Peyer's patch (tissue), 4 donors: ENCODE data around the gene CD300H.

Experiments used
- CTCF ChIP-seq, 6 experiments: fragments of 450-650 bp in 4 of 6; fragments of 200-600 bp in 2 of 6; sonication (generic) in 1 of 6; IDR thresholded peaks; one replicate each; pipeline ENCODE4 v1.5.1; 2017 to 2019; ENCODE audit warnings: antibody characterized with exemption in 6 of 6, mild to moderate bottlenecking in 3 of 6, moderate library complexity in 1 of 6
- POLR2A ChIP-seq, 2 donors: fragments of 450-650 bp; IDR thresholded peaks; one replicate each; pipeline ENCODE4 v1.5.1; 2017; ENCODE audit warnings: antibody characterized with exemption in 2 of 2, mild to moderate bottlenecking in 2 of 2, moderate library complexity in 2 of 2

GRCh38 chr17:74608511-74608910 lies 41.2 kb upstream of the CD300H start:
- TF ChIP-seq CTCF (IDR thresholded peaks at IDR 0.05) (no peak), POLR2A (IDR thresholded peaks at IDR 0.05) (no peak)
